GM18870 (cell line): ENCODE data around the gene ANKRD66.
A peak's percentile ranks its signal among the peaks of the same experiment; 100 is the strongest.
"Not testable (repeated sequence)": the region's sequence is repeated elsewhere in the genome, so short reads cannot be mapped to it uniquely, and the experiment has no call there.

ENCODE experiments used
- ATAC-seq: cut with Tn5 transposase; IDR thresholded peaks from one replicate; pipeline ENCODE4 v1.9.1; 2021; ENCODE audit warnings: moderate library complexity; ENCODE audit not compliant: unreplicated experiment

The ANKRD66 gene

DNA sequence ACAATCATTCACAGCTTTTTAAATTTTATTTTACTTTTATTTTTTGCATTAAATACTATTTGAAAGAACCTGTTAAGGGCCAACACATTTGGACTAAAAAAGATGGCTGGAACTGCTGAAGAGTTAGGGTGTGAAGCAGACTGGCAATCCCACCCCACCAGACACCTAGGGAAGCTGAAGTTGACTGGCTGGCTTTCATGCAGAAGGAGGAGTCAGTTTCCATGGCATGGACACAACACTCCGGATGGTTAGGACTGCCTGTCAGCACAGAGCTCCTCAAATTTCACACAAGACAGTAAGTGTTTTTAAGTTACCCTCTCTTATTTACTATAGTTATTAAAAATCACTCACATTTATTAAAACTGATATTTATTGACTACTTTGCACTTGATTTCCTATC, at the start of gene ANKRD66:
ANKRD66 (plus strand) TSS at position 238 of the 400 bp plus-strand sequence. CDS start 5,016 bp downstream, outside the sequence.
- no peak for ATAC-seq

- ATAC-seq, result no peak
Observed at GRCh38 chr6:46699970-46700369, 46.8 kb upstream of the ANKRD66 start.

GRCh38 chr6:46704562-46704961, 42.2 kb upstream of the ANKRD66 start:
- no peak for ATAC-seq

DNA sequence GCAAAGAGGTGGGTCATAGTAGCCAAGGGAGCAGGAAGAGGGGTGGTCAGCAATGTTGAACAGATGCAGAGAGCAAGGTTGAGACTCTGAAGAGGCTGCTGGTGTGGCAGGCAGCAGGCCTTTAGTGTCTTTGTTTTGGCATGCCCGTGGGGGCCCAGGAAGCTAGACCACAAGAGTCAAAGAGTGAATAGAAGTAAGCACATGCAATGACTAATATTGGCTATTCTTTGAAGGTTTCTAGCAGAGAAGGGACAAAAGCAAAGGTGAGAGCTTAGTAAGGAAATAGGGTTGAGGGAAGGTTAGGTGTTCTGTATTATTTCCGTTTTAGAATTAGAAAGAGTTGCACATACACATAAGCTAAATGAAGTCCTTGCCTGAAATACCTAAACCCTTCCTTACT, 40.3 kb upstream of the ANKRD66 start:
- peak; percentile 55 for ATAC-seq

DNA sequence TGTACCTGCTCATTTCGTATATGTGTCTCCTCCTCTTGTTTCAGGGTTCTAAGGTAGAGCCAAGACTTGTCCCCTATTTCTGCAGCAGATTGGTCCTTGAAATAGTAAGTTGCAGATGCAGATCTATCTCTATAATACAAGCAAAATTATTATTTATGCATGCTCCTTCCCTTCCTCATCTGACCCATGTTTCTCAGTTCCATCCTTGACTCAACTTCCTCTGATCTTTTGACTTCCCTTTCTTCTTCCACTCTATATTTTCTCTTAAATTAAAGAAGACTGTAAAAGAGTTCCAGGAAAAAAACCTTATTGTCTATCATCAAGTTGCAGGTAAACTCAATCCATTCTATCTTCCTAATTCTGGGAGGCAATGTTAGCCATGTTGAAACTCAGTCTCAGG, 35.2 kb upstream of the ANKRD66 start:
- no peak for ATAC-seq

GRCh38 chr6:46715141-46715540, 31.6 kb upstream of the ANKRD66 start:
- ATAC-seq, result no peak

- ATAC-seq, result no peak
Observed at GRCh38 chr6:46719099-46719498, 27.6 kb upstream of the ANKRD66 start.

GRCh38 chr6:46720401-46720800, 26.3 kb upstream of the ANKRD66 start:
- no peak for ATAC-seq

DNA sequence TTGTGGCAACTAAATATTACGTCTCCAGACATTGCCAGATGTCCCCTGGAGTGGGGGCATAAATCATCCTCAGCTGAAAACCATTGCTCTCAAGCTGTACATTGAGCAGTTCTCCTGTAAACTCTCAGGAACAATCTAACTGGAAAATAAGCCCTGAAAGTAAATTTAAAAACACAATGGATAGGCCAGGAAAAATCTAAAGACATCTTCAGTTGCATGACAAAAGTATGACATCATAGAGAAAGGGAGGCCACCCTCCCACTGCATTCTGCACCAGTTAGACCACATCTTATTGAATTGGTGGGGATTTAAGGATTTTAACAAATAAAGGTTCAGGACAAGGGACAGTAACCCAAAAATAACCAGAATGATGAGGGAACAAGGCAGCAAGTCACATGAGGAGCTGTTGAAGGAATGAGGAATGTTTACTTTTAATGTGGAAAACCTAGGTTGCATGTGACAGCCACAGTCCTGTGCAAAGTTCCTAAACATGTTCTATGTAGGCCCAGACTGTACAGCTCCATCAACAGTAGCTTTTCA, 16.9 kb upstream of the ANKRD66 start:
- ATAC-seq, result no peak

DNA sequence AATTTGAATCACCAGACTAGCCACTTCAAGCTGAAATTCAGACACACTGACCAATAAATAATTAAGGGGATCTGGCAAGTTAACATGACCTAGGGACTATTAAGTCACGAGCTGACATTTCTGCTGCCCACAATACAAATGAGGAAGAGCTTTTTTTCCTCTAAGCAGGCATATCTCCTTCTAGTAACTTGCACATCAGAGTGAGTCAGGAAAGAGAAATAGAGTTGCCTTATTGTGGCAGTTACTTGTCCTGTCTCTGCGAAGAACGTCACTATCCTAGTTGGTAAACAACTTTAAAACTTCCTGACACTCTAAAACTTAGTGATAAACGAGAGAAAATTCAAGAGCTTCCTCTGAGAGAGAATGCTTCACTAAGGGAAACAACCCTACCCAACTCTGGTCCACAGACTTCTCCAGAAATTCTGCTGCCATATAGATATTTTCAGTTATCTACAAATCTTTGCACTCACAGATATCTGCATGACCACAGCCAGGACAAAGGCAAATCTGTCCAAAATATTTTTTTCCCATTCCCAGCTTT, 15.7 kb upstream of the ANKRD66 start:
- no peak for ATAC-seq

DNA sequence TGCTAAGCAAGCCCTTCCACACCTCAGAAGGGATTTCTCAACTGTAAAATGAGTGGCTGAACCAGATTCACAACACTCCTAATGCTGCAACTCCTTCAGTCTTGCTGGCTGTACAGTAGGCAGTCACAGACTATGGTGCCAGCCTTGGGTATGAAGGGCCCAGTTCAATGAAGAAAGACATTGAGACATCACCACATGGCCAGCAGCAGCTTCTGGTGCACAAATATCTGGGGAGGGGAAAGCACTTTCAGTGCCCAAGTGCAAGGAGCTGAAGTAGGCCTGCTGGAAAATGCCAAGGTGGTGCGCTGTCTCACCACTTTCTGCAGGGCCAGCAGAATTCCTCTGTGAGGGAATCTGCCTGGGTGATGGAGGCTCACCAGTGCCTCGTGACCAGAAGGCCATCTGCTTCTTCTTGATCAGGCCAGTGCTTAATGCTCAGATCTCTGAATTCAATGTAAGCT, 13.4 kb upstream of the ANKRD66 start:
- no peak for ATAC-seq

- ATAC-seq, result no peak
Observed at GRCh38 chr6:46734867-46735719, 11.6 kb upstream of the ANKRD66 start, which contains the start of gene PLA2G7. Gene PLA2G7, minus strand, starts transcription at chr6:46735375. Its CDS starts 12,484 bp downstream, at chr6:46722891.

- no peak for ATAC-seq
Observed at GRCh38 chr6:46735720-46736031, 11.1 kb upstream of the ANKRD66 start.

GRCh38 chr6:46736906-46737305, 9.8 kb upstream of the ANKRD66 start:
- ATAC-seq, result no peak

DNA sequence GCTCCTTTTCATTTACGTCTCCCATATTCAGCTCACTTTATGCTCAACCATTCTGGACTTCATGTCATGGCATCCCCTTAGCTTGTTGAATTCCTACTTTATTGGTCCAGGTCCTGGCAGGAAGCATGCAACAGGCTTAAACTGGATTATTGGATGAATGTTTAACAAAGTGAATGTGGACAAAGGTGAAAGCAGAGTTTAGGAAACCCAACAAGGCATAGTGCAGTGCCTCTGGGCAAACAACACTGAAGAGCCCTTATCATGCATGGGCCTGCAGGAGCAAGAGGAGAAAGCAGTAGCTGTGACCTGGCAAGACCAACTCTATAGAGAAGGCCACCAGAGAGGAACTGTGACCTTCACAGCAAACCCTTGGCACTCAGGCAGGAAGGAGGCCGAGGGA, 5.3 kb upstream of the ANKRD66 start:
- ATAC-seq, result no peak

DNA sequence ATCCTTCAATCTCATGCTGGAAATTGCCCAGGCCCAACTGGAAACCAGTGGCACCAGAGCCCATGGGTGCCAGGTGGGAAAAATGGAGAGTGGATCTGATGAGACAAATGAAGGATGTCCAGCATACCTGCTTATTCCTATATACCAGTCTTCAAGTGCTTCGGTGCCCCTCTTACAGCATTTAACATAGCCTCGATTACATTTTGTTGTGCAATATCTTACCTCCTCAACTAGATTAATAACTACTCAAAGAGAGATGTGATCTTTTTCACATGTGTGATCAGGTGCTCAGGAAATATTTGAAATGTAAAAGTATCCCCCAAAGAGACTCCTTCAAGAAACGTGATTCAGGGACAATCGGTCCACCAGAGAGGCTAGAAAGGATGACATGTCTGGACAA, 4.8 kb upstream of the ANKRD66 start:
- no peak for ATAC-seq

DNA sequence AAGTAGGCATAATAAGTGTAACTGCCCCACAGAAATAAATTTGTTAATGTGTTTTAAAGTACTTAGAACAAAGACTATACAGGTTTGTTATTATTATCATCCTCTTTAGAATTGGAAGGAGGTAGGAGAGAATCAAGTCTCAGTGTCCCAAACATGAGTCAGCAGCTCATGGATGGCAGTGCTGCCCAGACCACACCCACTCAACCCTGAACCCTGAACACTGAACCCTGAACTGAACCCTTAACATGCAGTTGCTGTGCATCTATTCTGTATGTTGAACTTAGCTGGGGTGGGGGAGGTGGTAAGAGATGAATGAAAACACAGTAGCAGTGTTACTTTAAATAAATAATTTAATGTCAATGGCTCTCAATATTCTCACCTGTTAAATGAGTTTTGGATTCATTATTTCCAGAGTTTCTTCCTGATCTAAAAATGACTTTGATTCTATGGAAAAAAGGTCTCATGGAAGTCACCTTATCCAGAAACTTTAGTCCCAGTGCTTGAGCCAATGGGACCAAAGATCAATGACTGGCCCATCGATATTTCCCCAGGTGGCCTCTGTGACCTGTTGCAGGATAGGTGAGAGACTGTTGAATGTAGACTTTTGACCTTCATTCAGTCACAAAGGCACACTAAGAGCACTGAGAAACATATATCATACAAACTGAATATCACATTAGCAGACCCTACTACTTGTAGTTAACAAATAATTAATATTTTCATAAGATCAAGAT, 3.1 kb upstream of the ANKRD66 start:
- no peak for ATAC-seq

DNA sequence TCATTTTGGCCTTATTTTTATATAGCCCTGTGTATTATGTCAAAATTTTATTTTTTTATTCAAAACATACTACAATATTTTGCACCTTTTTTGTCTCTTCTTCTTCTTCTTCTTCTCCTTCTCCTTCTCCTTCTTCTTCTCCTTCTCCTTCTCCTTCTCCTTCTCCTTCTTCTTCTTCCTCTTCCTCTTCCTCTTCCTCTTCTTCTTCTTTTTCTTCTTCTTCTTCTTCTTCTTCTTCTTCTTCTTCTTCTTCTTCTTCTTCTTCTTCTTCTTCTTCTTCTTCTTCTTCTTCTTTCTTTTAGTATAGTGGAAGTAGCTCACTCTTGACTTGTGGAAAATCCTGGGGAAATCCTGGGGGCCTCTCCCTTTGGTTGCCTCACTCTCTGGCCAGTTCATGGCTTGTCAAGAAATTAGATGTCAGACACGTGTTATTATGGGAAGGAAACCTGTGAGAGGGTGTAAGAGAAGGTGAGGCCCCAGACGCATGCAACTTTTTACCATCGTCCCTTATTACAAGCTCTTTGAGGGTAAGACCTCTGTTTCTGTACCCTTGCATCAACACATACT, 2.5 kb upstream of the ANKRD66 start:
- ATAC-seq, result not testable (repeated sequence)

DNA sequence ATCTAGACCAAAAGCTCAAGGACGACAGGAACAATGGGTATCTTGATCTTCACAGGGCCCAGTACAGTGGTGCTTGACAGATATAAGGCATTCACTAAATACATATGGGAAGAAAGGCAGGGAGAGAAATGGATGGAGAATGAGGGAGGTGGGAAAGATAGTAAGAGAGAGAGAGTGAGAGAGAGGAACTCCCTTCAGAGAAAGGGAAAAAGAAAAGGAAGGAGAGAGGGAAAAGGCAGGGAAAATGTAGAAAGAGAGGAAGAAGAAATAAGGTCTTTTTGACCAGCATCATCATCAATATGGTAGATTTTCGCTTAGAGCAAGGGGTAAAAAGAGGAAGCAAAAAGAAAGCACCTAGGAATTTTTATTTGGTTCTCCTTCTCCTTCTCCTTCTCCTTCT, 760 bp upstream of the ANKRD66 start:
- ATAC-seq, result no peak

- no peak for ATAC-seq
Observed at GRCh38 chr6:46748940-46749503, 2.3 kb downstream of the ANKRD66 start.

GRCh38 chr6:46749731-46750130, 3.0 kb downstream of the ANKRD66 start:
- no peak for ATAC-seq
